H9 (cell line): ENCODE data around the gene GRAMD1B. TPM values are rescaled to one million over a fixed set of nuclear protein-coding genes. Genes with fewer than 3 reads are reported as not detected.

Source experiments
- DNase-seq: peaks from one replicate; pipeline ENCODE4 v3.0.0-alpha.2; 2017
- H2AFZ ChIP-seq: one replicate; pipeline ENCODE4 v1.6.1; 2013; ENCODE audit warnings: mild to moderate bottlenecking, low read length, control low read depth, moderate library complexity
- H2AK5ac ChIP-seq: 2 replicates; pipeline ENCODE4 v1.6.1; 2013; ENCODE audit warnings: low read length, control low read depth, mixed read lengths; ENCODE audit not compliant: insufficient read length
- H2BK120ac ChIP-seq: one replicate; pipeline ENCODE4 v1.6.1; 2013; ENCODE audit warnings: low read depth, mild to moderate bottlenecking, low read length, control low read depth, inconsistent platforms; ENCODE audit not compliant: poor library complexity, severe bottlenecking
- H2BK12ac ChIP-seq: 2 replicates; pipeline ENCODE4 v1.6.1; 2013; ENCODE audit warnings: low read length, control low read depth, mixed read lengths, low read depth; ENCODE audit not compliant: insufficient read length
- H2BK15ac ChIP-seq: 2 replicates; pipeline ENCODE4 v1.6.1; 2013; ENCODE audit warnings: low read depth, low read length, control low read depth
- H2BK20ac ChIP-seq: one replicate; pipeline ENCODE4 v1.6.1; 2013; ENCODE audit warnings: low read depth, mild to moderate bottlenecking, low read length, control low read depth, inconsistent platforms; ENCODE audit not compliant: poor library complexity, severe bottlenecking
- H2BK5ac ChIP-seq: 2 replicates; pipeline ENCODE4 v1.6.1; 2013; ENCODE audit warnings: low read length, control low read depth, mixed read lengths; ENCODE audit not compliant: insufficient read length
- H3K14ac ChIP-seq: 2 replicates; pipeline ENCODE4 v1.6.1; 2013; ENCODE audit warnings: low read length, control low read depth; ENCODE audit not compliant: insufficient read depth
- H3K18ac ChIP-seq: 2 replicates; pipeline ENCODE4 v1.6.1; 2013; ENCODE audit warnings: low read depth, mild to moderate bottlenecking, mixed read lengths, low read length, control low read depth; ENCODE audit not compliant: insufficient read length
- H3K23ac ChIP-seq: 2 replicates; pipeline ENCODE4 v1.6.1; 2013; ENCODE audit warnings: low read length, control low read depth, mixed read lengths, low read depth; ENCODE audit not compliant: insufficient read length
- H3K23me2 ChIP-seq: 2 replicates; pipeline ENCODE4 v1.6.1; 2013; ENCODE audit warnings: low read depth, mild to moderate bottlenecking, mixed read lengths, low read length, control low read depth; ENCODE audit not compliant: insufficient read length, poor library complexity, severe bottlenecking
- H3K27ac ChIP-seq: 2 replicates; pipeline ENCODE4 v1.5.1; 2013; ENCODE audit warnings: low read length, control low read depth, mixed read lengths, low read depth; ENCODE audit not compliant: insufficient read length
- H3K27me3 ChIP-seq: 2 replicates; pipeline ENCODE4 v1.6.1; 2013; ENCODE audit warnings: low read length, control low read depth, inconsistent platforms; ENCODE audit not compliant: insufficient read depth
- H3K4ac ChIP-seq: 2 replicates; pipeline ENCODE4 v1.6.1; 2013; ENCODE audit warnings: low read depth, mild to moderate bottlenecking, control low read depth, inconsistent platforms, low read length, moderate library complexity
- H3K4me1 ChIP-seq: 2 replicates; pipeline ENCODE4 v1.6.1; 2013; ENCODE audit warnings: low read length, control low read depth, inconsistent platforms; ENCODE audit not compliant: insufficient read depth
- H3K4me2 ChIP-seq: 2 replicates; pipeline ENCODE4 v1.6.1; 2013; ENCODE audit warnings: low read length, control low read depth, mixed read lengths; ENCODE audit not compliant: insufficient read length, insufficient read depth
- H3K56ac ChIP-seq: 2 replicates; pipeline ENCODE4 v1.6.1; 2013; ENCODE audit warnings: low read depth, mild to moderate bottlenecking, mixed read lengths, low read length, control low read depth; ENCODE audit not compliant: insufficient read length
- H3K79me1 ChIP-seq: 2 replicates; pipeline ENCODE4 v1.6.1; 2013; ENCODE audit warnings: low read depth, mild to moderate bottlenecking, moderate library complexity, low read length, control low read depth, inconsistent platforms; ENCODE audit not compliant: insufficient read depth, poor library complexity, severe bottlenecking
- H3K79me2 ChIP-seq: 2 replicates; pipeline ENCODE4 v1.6.1; 2013; ENCODE audit warnings: low read length, control low read depth, inconsistent platforms; ENCODE audit not compliant: insufficient read depth
- H3K9ac ChIP-seq: 2 replicates; pipeline ENCODE4 v1.6.1; 2013; ENCODE audit warnings: low read length, control low read depth, mixed read lengths; ENCODE audit not compliant: insufficient read length; ENCODE audit errors: extremely low read depth
- H3K9me3 ChIP-seq: one replicate; pipeline ENCODE4 v1.6.1; 2013; ENCODE audit warnings: low read depth, low read length, inconsistent platforms; ENCODE audit not compliant: control insufficient read depth
- H3T11ph ChIP-seq: one replicate; pipeline ENCODE4 v1.6.1; 2013; ENCODE audit warnings: mild to moderate bottlenecking, low read length, control low read depth, inconsistent platforms
- H4K20me1 ChIP-seq: one replicate; pipeline ENCODE4 v1.6.1; 2013; ENCODE audit not compliant: control insufficient read depth, insufficient read length, insufficient read depth
- H4K5ac ChIP-seq: 2 replicates; pipeline ENCODE4 v1.6.1; 2013; ENCODE audit warnings: low read depth, mild to moderate bottlenecking, mixed read lengths, low read length, control low read depth; ENCODE audit not compliant: insufficient read length
- H4K8ac ChIP-seq: replicated peaks from 2 replicates; pipeline ENCODE4 v1.6.1; 2013; ENCODE audit warnings: low read length, control low read depth, mixed read lengths, low read depth; ENCODE audit not compliant: insufficient read length
- H4K91ac ChIP-seq: 2 replicates; pipeline ENCODE4 v1.6.1; 2013; ENCODE audit warnings: low read depth, mild to moderate bottlenecking, moderate library complexity, mixed read lengths, low read length, control low read depth; ENCODE audit not compliant: insufficient read length
- H3K27ac Mint-ChIP-seq, 3 experiments: 2 replicates in 2 of 3; 3 replicates in 1 of 3; pipeline ENCODE4 v1.8.0; 2020 to 2021; ENCODE audit warnings: mixed read lengths in 3 of 3, mild to moderate bottlenecking in 1 of 3, moderate library complexity in 1 of 3
- H3K27me3 Mint-ChIP-seq: 2 replicates; pipeline ENCODE4 v1.8.0; 2021; ENCODE audit warnings: low read depth, mild to moderate bottlenecking, moderate library complexity, mixed read lengths
- H3K36me3 Mint-ChIP-seq, 3 experiments: 2 replicates in 2 of 3; 3 replicates in 1 of 3; pipeline ENCODE4 v1.8.0; 2020 to 2021; ENCODE audit warnings: low read depth in 3 of 3, mixed read lengths in 3 of 3; ENCODE audit not compliant: insufficient read depth in 1 of 3
- H3K4me1 Mint-ChIP-seq, 2 experiments: 2 replicates each; pipeline ENCODE4 v1.8.0; 2020; ENCODE audit warnings: mixed read lengths in 2 of 2
- H3K4me3 Mint-ChIP-seq, 2 experiments: 2 replicates in 1 of 2; 3 replicates in 1 of 2; pipeline ENCODE4 v1.8.0; 2020 to 2021; ENCODE audit warnings: mild to moderate bottlenecking in 2 of 2, mixed read lengths in 2 of 2, moderate library complexity in 1 of 2
- H3K9me3 Mint-ChIP-seq, 2 experiments: 2 replicates in 1 of 2; 3 replicates in 1 of 2; pipeline ENCODE4 v1.8.0; 2020; ENCODE audit warnings: mild to moderate bottlenecking in 2 of 2, mixed read lengths in 2 of 2, moderate library complexity in 1 of 2
- whole genome bisulfite sequencing: extraction: QIAGEN DNeasy Blood & Tissue Kit; methylation state at CpG from one replicate; pipeline ENCODE4 v1.1.7; 2013; ENCODE audit warnings: missing lambda C conversion rate, low lambda C conversion rate, mixed read lengths; ENCODE audit not compliant: insufficient read length; ENCODE audit errors: extremely low coverage; 5-methylcytosine and 5-hydroxymethylcytosine counted together
- total RNA-seq: library from RNA; stranded (reverse); gene quantifications from 2 replicates; pipeline ENCODE4 v1.2.1, GENCODE V29; 2021
- TF ChIP-seq, protein P1 (sequence below): fragments of 200-600 bp; sonication (generic); conservative IDR thresholded peaks from 3 replicates; pipeline ENCODE4 v1.8.0; 2021; ENCODE audit warnings: antibody characterized with exemption, mild to moderate bottlenecking

GRAMD1B gene
- total RNA-seq, 1 experiment from 2014 or later: 25.9 TPM

DNA sequence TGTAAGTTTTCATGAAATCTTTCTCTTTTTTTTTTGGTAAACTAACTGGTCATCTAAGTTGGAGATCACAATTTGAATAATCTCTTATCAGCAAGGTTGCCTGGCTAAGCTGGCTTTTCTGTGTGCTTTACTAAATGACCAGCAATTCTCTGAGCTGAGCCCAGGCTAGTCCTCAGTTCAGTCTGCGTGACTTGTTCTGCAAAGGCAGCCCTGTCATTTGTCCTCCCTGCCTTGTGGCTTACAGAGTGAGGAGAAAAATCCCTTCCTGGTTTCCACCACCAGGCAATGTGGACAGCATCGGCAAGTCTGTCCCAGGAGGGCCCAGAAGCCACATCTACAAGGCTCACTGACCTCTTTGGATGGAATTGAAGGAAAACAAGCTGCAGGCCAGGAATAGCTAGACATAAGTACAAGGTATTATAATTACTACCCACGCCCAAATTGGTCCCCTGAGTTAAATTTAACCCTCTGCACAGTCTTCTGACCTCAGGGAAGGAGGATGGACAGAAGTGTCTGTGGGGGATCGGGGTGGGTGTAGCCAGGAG is 115.7 kb downstream of the GRAMD1B start:
- no peak for DNase-seq
- no peak overlapping the region for H2BK5ac ChIP-seq
- no peak overlapping the region for H3K4me3 Mint-ChIP-seq
- H3K27ac ChIP-seq: no peak overlapping the region
- no peak overlapping the region for H3K4me2 ChIP-seq
- no CpG with 5 or more reads among the region's 4 CpGs for WGBS
- H2AFZ ChIP-seq: no peak overlapping the region
- no peak overlapping the region for H3K56ac ChIP-seq
- H2BK15ac ChIP-seq: no peak overlapping the region
- H3K27ac Mint-ChIP-seq: no peak overlapping the region
- H3K23me2 ChIP-seq: no peaks in the 10 kb centered on the region
- H3K9ac ChIP-seq: no peak overlapping the region
- no peaks in the 10 kb centered on the region for H3K79me1 ChIP-seq
- no peak overlapping the region for H3K23ac ChIP-seq
- H3K4me1 Mint-ChIP-seq: peaks cover 33 to 45% of the 10 kb centered on the region in 2 experiments
- H3K18ac ChIP-seq: no peak overlapping the region
- H2AK5ac ChIP-seq: no peak overlapping the region
- H3K27me3 ChIP-seq: no peaks in the 10 kb centered on the region
- H3T11ph ChIP-seq: no peak overlapping the region
- no peak overlapping the region for H4K8ac ChIP-seq
- H3K4ac ChIP-seq: no peak overlapping the region
- H3K36me3 Mint-ChIP-seq: peaks cover 0 to 6% (median 2%) of the 10 kb centered on the region in 3 experiments; a peak in 4 of 7 replicates
- H2BK120ac ChIP-seq: no peak overlapping the region
- H3K4me1 ChIP-seq: peaks cover 2% of the 10 kb centered on the region; the same call in 1 of the 2 replicates
- H3K27me3 Mint-ChIP-seq: no peaks in the 10 kb centered on the region
- no peak overlapping the region for H2BK12ac ChIP-seq
- H3K14ac ChIP-seq: no peak overlapping the region
- H4K5ac ChIP-seq: no peak overlapping the region
- H3K9me3 ChIP-seq: no peaks in the 10 kb centered on the region
- H3K79me2 ChIP-seq: 0 out of 2 replicates have a peak, but pooled peaks cover 1% of the 10 kb centered on the region
- no peaks in the 10 kb centered on the region for H4K20me1 ChIP-seq
- no peaks in the 10 kb centered on the region for H3K9me3 Mint-ChIP-seq
- H2BK20ac ChIP-seq: no peak overlapping the region
- H4K91ac ChIP-seq: no peak overlapping the region
- TF ChIP-seq, protein P1, sequence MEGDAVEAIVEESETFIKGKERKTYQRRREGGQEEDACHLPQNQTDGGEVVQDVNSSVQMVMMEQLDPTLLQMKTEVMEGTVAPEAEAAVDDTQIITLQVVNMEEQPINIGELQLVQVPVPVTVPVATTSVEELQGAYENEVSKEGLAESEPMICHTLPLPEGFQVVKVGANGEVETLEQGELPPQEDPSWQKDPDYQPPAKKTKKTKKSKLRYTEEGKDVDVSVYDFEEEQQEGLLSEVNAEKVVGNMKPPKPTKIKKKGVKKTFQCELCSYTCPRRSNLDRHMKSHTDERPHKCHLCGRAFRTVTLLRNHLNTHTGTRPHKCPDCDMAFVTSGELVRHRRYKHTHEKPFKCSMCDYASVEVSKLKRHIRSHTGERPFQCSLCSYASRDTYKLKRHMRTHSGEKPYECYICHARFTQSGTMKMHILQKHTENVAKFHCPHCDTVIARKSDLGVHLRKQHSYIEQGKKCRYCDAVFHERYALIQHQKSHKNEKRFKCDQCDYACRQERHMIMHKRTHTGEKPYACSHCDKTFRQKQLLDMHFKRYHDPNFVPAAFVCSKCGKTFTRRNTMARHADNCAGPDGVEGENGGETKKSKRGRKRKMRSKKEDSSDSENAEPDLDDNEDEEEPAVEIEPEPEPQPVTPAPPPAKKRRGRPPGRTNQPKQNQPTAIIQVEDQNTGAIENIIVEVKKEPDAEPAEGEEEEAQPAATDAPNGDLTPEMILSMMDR: no peak
